Superior temporal gyrus (tissue), 1 donor: ENCODE measurements around the gene CDK10.

Source experiments
- DNase-seq: peaks from one replicate; pipeline ENCODE4 v3.0.0-alpha.2; 2016; ENCODE audit errors: extremely low spot score

CDK10 gene

DNA sequence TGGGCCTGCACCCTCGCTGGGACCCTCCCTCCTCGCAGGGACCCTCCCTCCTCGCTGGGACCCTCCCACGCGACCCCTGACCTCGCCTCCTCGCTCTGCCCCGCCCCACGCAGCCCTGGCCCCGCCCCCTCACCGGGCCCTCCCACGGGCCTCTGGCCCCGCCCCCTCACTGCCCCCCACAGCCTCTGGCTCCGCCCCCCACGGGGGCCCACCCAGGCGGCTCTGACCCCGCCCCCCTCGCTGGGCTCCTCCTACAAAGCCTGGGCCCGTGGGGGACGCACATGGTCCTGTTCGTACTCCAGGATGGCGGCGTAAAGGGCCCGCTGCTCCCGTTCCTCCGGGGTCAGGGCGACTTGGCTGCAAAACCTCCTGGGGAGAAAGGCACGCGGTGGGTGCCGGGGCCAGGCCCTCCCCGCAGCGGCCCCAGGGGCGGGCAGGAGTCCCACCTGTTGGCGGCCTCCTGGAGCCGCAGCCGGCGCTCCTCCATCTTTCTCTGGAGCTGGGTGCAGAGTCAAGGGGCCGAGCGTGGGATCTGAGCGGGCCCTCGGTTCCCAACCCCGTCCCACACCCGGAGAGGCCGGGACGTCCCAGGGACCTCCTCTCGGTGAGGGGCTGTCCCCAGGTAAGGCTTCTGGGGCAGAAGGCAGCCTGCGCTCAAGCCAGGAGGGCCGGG, 25.2 kb downstream of the CDK10 start:
- no peak for DNase-seq

DNA sequence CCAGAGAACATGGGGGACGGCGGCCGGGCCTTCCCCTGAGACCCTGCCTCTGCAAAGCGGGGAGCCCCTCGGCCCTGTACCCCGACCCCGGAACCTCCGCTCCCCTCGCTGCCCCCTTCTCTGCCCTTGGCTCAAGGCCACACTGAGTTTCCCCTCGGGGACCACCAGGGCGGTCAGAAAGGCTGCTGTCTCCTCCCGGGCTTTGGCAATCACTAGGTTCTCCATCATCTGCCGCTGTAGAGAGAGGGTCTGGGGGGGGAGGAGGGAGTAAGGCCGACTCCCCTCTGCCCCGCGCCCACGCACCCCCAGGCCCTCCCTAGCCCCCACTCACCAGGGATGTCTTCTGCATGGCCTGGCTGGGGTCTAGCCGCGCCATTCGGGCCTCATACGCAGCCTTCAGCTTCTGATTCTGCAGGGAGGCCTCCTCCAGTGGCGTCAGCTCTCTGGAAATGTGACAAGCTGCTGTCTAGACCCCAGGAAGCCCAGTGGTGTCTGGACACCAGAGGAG, 25.8 kb downstream of the CDK10 start:
- DNase-seq: no peak

DNA sequence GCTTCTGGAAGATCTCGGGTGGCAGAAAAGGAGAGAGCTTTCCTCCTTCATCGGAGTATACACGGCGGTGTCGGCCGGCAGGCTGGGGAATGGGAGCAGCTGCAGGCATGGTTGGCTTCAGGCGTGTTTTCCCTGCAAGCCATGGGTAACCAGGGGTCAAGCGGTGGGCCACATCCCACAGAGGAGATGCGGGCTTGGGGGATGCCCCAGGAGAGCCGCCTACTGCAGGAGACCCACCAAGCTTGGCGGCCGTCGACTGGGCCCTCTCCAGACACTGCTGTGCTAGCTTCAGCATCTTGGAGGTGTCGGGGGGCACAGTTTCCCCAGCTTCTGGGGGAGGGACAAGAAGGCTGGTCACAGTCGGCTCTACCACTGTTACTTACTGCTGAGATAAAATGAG, 30.0 kb downstream of the CDK10 start:
- DNase-seq: no peak

DNA sequence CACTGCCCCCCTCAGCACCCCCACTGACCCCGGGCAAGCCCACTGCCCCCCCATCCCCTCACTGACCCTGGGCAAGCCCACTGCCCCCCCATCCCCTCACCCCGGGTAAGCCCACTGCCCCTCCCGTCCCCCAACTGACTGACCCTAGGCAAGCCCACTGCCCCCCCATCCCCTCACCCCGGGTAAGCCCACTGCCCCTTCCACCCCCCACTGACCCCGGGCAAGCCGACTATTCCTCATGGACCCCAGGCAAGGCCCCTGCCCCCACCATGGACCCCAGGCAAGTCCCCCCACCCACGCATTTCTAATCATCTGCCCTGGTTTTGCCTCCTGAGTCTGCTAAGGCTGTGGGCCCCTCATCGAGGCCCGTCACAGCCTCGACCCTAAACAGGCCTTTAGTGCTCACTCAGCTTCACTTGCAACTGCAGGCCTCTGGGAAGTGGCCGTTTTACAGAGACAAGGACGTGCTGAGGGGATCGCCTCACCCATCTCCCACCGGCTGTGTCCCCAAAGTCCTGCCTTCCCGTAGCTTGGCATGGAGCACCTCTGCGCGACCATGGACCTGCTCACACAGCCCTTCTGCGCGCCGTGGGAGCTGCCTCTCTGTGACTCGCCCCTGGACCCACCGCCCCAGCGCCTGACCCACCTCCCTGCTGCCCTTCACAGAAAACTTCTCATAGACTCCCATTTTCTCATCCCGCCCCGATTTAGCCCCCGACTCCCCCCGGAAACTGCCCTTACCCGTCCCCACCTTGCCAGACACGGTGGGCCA, 30.6 kb downstream of the CDK10 start:
- DNase-seq: no peak

GRCh38 chr16:89717688-89718505, 31.4 kb downstream of the CDK10 start:
- DNase-seq: no peak

DNA sequence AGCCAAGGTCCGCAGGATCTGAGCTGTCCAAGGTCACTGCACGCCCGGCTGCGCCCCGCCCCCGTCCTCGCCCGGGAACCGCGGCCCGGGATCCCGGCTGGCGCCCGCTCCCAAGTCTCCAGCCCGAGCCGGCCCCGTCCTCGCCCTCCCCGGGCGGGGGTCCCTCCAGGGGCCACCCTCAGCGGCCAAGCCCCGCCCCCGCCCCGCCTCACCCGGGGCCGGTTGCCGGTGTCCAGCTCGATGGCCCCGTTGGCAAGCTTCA, 34.0 kb downstream of the CDK10 start:
- no peak for DNase-seq

DNA sequence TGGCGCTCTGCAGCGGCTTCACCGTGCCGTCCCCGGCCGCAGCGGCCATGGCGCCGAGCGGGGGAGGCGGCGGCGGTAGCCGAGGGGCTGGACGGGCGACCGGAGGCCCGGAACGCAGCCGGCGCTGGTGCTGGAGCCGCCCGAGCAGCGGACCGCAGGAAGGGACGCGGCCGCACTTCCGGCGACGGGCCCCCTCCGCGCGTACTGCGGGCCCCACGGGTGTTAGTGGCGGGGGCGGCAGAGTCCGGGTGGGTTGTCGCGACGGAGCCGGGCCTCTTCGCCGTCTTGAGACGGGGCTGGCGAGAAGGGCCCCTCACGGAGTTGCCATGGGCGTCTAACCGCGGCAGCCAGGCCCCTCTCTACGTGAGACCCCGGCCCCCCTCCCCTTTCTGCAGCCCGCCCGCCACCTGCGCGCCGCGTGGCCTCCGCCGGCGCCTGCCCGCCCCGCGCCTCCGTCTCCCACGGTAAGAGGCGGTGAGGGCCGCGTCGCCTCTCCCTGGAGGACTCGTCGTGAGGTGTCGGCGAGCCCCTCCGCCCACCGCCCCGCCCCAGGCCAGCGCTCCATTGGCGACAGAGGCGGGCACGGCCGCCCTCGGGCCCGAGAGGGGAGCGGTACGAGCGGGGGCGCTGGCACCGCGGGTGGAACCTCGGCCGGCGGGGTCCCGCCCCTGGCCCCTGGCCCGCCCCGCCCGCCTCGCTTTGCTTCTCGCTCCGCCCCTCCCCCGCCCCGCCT, 34.5 kb downstream of the CDK10 start, which contains the start of the genes VPS9D1 and ZNF276:
TSS of gene VPS9D1 (minus strand) at position 86 of the 733 bp plus-strand sequence. CDS start at position 49, 37 bp downstream.
TSS of gene ZNF276 (plus strand) at position 725 of the 733 bp plus-strand sequence. CDS start 104 bp downstream, outside the sequence.
- peak; percentile 79 for DNase-seq

- no peak for DNase-seq
These were observed 35.3 kb downstream of the CDK10 start for GRCh38 chr16:89721546-89722391.

GRCh38 chr16:89722392-89723278, 36.1 kb downstream of the CDK10 start:
- no peak for DNase-seq

- DNase-seq: peak; percentile 98
These were observed 37.1 kb downstream of the CDK10 start for GRCh38 chr16:89723279-89724250.

DNA sequence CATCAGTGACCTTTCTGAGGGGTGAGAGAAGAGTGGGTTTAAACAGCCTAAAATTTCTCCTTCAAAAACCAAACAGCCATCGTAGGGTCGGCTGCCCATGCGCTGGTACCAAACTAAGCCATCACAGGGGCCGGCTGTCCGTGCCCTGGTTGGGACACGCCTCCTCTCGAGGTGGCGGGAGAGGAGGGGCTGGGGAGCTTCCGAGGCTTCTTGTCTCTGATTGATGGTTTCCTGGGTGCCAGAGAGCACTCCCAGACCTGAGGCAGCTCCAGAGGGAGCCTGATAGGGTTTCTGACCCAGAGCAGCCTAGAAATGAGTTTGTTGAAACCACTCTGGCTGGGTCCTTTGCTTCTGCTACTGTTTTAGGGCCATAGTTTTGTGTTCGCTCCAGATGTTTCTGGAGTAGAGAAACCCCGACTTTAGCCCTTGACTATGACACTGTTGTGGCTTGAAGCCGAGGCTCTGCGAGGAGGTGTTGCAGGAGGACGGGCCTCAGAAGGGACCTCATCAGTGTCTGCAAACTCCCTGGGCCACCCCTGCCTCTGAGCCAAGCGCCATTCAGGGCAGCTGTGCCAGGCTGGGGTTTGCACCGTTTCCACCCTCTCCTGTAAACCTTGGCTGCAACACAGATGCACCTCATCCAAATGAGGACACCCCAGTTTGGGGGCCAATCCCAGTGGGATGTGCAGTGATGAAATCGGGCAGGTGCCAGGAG, 41.1 kb downstream of the CDK10 start:
- no peak for DNase-seq

- DNase-seq: no peak
These were observed 42.8 kb downstream of the CDK10 start for GRCh38 chr16:89729293-89729692.

DNA sequence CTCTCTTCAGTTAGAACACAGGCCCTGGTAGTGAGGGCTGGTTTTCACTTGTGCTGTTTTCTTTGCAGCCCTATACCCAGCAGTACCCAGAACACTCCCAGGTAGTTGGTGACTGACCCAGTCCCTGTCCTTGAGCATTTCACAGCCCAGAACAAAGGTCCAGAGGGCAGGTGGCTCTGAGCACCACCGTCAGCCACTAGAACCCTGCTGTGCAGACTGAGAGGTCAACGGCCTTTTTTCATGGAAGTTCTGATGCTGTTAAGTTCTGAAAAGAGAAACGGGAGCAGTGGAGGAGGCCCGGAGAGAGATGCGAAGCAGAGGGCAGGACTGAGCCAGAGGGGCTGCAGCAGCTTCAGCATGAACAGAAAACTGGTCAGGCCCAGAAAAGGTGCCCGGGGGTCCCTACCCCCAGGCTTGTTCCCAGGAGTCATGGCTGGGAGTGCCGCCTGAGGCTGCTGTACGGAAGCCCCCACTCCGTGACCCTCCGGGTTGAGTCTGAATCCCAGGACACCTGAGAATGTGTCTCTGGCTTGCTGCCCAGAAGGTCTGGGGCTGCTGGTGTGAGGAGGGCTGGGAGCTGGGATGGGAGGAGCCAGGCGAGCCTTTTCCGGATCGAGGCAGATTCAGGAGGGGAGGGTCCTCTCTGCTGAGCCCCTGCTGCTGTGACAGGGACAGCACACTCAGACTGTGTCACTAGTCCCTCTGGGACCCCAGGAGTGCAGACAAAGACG, 43.5 kb downstream of the CDK10 start:
- DNase-seq: no peak

DNA sequence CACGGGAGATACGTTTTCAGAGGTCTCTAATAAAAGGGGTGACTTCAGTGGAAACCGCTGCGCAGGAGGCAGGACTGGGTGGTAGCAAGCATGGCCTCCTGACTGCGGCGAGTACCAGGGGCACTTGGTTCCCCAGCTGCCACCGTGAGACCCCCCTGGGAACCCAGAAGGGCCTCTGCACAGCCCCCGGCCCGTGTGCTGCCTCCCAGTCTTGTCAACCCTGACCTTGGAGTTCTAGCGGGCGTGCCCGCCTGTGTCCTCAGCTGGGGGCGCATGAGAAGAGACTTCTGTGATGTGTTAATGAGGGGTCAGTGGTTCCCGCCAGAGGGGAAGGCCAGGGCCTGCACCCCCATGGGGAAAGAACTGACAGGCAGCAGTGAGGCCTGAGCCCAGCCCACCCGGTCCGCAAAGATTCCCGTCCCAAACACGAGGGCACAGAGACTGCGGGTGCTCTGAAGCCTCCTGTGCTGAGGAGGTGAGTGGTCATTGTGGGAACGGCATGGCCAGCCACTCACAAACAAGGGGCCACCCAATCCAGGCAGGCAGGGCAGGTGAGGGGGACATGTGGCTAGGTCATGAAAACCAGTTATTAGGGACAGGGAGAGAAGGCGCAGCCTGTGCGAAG, 44.2 kb downstream of the CDK10 start:
- DNase-seq: no peak

DNA sequence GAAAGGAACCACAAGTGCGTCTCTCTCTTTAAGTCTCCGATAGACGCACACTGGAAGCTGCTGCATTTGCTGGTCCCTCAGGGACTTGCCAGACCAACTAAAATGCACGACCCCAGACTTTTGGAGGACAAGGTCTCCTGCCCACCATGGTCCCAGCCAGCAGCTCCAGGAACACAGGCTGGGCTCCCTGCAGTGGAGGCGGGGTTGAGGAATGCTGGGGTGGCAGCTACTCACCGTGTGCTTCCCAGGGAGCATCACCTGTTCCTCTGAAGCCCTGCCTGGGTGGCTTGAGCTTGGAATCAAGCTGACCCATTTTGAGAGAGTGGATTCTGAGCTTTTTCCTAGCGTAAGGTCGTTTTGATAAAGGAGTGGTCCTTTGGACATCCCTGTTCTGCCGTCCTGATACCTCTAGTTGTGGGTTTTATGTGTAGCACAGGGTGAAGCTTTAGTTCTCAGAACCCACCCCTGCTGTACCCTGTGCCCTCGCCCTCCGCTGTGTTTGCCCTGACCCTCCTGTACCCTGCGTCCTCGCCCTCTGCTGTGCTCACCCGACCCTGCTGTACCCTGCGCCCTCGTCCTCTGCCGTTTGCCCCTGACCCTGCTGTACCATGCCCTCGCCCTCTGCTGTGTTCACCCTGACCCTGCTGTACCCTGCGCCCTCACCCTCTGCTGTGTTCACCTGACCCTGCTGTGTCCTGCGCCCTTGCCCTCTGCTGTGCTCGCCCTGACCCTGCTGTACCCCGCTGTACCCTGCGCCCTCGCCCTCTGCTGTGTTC, 45.8 kb downstream of the CDK10 start:
- DNase-seq: no peak

- no peak for DNase-seq
These were observed 46.4 kb downstream of the CDK10 start for GRCh38 chr16:89732918-89733242.
